ENCODE results near the gene CSF1.

DNA sequence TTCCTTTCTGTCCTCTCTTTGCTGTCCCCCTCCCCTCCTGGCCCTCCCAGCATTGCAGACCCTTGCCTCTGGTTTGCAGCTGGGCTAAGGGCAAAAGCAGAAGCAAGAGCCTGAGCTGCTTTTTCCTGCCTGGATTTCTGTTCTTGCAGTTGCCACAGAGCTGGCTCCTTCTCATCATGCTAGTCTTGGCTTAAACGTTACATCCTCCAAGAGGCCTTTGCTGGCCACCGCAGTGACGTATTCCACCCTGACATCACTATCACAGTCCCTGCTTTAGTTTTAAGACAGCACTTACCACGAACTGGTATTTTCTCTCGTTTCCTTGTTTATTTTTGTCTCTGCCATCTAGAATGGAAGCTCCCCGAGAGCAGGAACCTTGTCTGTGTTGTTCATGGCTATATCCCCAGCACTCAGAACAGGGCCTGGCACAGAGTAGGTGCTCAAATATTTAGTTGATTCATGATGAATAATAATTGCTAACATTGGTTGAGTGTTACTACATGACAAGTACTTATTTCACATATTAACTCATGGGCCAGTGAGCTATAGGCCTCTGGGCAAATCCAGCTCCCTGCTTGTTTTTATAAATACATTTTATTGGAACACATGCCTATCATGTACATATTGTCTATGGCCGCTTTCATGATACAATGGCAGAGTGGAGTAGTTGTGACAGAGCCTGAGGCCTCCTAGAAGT, 13.2 kb upstream of the CSF1 start:
- TF ChIP-seq, protein P1, sequence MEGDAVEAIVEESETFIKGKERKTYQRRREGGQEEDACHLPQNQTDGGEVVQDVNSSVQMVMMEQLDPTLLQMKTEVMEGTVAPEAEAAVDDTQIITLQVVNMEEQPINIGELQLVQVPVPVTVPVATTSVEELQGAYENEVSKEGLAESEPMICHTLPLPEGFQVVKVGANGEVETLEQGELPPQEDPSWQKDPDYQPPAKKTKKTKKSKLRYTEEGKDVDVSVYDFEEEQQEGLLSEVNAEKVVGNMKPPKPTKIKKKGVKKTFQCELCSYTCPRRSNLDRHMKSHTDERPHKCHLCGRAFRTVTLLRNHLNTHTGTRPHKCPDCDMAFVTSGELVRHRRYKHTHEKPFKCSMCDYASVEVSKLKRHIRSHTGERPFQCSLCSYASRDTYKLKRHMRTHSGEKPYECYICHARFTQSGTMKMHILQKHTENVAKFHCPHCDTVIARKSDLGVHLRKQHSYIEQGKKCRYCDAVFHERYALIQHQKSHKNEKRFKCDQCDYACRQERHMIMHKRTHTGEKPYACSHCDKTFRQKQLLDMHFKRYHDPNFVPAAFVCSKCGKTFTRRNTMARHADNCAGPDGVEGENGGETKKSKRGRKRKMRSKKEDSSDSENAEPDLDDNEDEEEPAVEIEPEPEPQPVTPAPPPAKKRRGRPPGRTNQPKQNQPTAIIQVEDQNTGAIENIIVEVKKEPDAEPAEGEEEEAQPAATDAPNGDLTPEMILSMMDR (IDR thresholded peaks at IDR 0.05): no peak
- no peak for TF ChIP-seq POLR2A (IDR thresholded peaks at IDR 0.05)

Measured in Peyer's patch (tissue), 4 donors.